Panc1 (cell line): ENCODE results near the gene MDFIC2. TPM values are rescaled to one million over a fixed set of nuclear protein-coding genes. Genes with fewer than 3 reads are reported as not detected.

Source experiments
- ATAC-seq: fragments of 200-7000 bp; cut with Tn5 transposase; 2 replicates; pipeline ENCODE4 v1.9.1; 2020; ENCODE audit warnings: mild to moderate bottlenecking, moderate library complexity
- BruUV-seq: library from RNA; stranded (reverse); fragments of 400-500 nt; replicated peaks from 2 replicates; lab custom pipeline; 2021; lab: Mats Ljungman, UMichigan
- CTCF ChIA-PET: fragments of 300-600 bp; sonication (Branson Sonifier 250); formaldehyde crosslinking; loops from one replicate; lab custom pipeline; 2022; ENCODE audit warnings: antibody characterized with exemption; lab: Charles Lee
- POLR2A ChIA-PET: fragments of 300-600 bp; sonication (Branson Sonifier 250); formaldehyde crosslinking; loops from one replicate; lab custom pipeline; 2022; ENCODE audit warnings: antibody characterized with exemption; lab: Charles Lee
- DNase-seq: peaks from one replicate; pipeline ENCODE4 v3.0.0-alpha.2; 2010; ENCODE audit warnings: low read depth, low spot score
- H3K27ac ChIP-seq: 2 replicates; pipeline ENCODE4 v1.5.1; 2011; ENCODE audit warnings: mild to moderate bottlenecking, low read length, inconsistent platforms
- H3K27me3 ChIP-seq: fragments of 200-500 bp; sonication (Bioruptor generic); 2 replicates; pipeline ENCODE4 v1.6.0; 2014; ENCODE audit warnings: low read length, inconsistent platforms; ENCODE audit not compliant: control insufficient read depth, insufficient read depth
- H3K36me3 ChIP-seq: fragments of 200-500 bp; sonication (Bioruptor generic); 2 replicates; pipeline ENCODE4 v1.5.1; 2014; ENCODE audit warnings: inconsistent platforms, mild to moderate bottlenecking, low read length, moderate library complexity; ENCODE audit not compliant: control insufficient read depth, insufficient read depth
- H3K4me1 ChIP-seq: 2 replicates; pipeline ENCODE4 v1.5.1; 2011; ENCODE audit warnings: inconsistent platforms, mild to moderate bottlenecking, low read length, moderate library complexity; ENCODE audit not compliant: control insufficient read depth, insufficient read depth
- H3K4me3 ChIP-seq, 2 experiments: 2 replicates each; pipeline ENCODE4 v1.5.1; 2011 to 2012; ENCODE audit warnings: low read depth in 2 of 2, low read length in 2 of 2, mild to moderate bottlenecking in 2 of 2, inconsistent platforms in 1 of 2, moderate library complexity in 1 of 2
- H3K9me3 ChIP-seq: fragments of 200-500 bp; sonication (Bioruptor generic); 2 replicates; pipeline ENCODE4 v1.5.1; 2014; ENCODE audit warnings: low read depth, mild to moderate bottlenecking, inconsistent platforms, low read length, moderate library complexity; ENCODE audit not compliant: control insufficient read depth, insufficient read depth
- POLR2AphosphoS5 ChIP-seq: IDR thresholded peaks from 2 replicates; pipeline ENCODE4 v1.6.1; 2012; ENCODE audit warnings: mild to moderate bottlenecking, low read depth, low read length, moderate library complexity
- SIN3A ChIP-seq: IDR thresholded peaks from 2 replicates; pipeline ENCODE4 v1.6.1; 2012; ENCODE audit warnings: low read depth, mild to moderate bottlenecking, low read length, moderate library complexity, borderline replicate concordance; ENCODE audit not compliant: insufficient read depth
- TCF7L2 ChIP-seq: IDR thresholded peaks from 2 replicates; pipeline ENCODE4 v1.6.1; 2011; ENCODE audit warnings: mild to moderate bottlenecking, low read depth, low read length, inconsistent platforms
- in situ Hi-C: cut with HindIII; loops from 2 replicates; pipeline ENCODE4 v1.10.0; 2016; ENCODE audit warnings: low sequenced_read_pairs, low pct_unique_long_range_greater_than_20kb
- intact Hi-C: fragments of 100-400 bp; cut with micrococcal nuclease; formaldehyde crosslinking; loops from one replicate; pipeline ENCODE4 v1.10.0; 2022; ENCODE audit not compliant: unreplicated experiment
- total RNA-seq: library from RNA; stranded (reverse); gene quantifications from one replicate; pipeline ENCODE4 v1.2.1, GENCODE V29; 2021; ENCODE audit not compliant: unreplicated experiment
- TF ChIP-seq, protein P1 (sequence below): fragments of 450-650 bp; IDR thresholded peaks from 2 replicates; pipeline ENCODE4 v1.5.1; 2017; ENCODE audit warnings: mild to moderate bottlenecking
- TF ChIP-seq, protein P2 (sequence below), 2 experiments: IDR thresholded peaks; 2 replicates each; pipeline ENCODE4 v1.6.1; 2011 to 2012; ENCODE audit warnings: low read depth in 2 of 2, control low read depth in 1 of 2, low read length in 1 of 2, mild to moderate bottlenecking in 1 of 2, moderate library complexity in 1 of 2; ENCODE audit not compliant: insufficient read depth in 1 of 2

Gene MDFIC2
- total RNA-seq, 1 experiment from 2014 or later: not detected

- no TSS peak for BruUV-seq
- Histone ChIP-seq H3K4me1 (no peaks in the 10 kb centered on the region), H3K4me3 (no peak overlapping the region), H3K9me3 (no peaks in the 10 kb centered on the region), H3K27me3 (no peaks in the 10 kb centered on the region), H3K27ac (no peak overlapping the region), H3K36me3 (no peaks in the 10 kb centered on the region)
- in situ Hi-C loops (no loop called here), intact Hi-C loops (no loop called here)
- TF ChIP-seq TCF7L2: no peak
- TF ChIP-seq, protein P1, sequence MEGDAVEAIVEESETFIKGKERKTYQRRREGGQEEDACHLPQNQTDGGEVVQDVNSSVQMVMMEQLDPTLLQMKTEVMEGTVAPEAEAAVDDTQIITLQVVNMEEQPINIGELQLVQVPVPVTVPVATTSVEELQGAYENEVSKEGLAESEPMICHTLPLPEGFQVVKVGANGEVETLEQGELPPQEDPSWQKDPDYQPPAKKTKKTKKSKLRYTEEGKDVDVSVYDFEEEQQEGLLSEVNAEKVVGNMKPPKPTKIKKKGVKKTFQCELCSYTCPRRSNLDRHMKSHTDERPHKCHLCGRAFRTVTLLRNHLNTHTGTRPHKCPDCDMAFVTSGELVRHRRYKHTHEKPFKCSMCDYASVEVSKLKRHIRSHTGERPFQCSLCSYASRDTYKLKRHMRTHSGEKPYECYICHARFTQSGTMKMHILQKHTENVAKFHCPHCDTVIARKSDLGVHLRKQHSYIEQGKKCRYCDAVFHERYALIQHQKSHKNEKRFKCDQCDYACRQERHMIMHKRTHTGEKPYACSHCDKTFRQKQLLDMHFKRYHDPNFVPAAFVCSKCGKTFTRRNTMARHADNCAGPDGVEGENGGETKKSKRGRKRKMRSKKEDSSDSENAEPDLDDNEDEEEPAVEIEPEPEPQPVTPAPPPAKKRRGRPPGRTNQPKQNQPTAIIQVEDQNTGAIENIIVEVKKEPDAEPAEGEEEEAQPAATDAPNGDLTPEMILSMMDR: no peak
- TF ChIP-seq, protein P2, sequence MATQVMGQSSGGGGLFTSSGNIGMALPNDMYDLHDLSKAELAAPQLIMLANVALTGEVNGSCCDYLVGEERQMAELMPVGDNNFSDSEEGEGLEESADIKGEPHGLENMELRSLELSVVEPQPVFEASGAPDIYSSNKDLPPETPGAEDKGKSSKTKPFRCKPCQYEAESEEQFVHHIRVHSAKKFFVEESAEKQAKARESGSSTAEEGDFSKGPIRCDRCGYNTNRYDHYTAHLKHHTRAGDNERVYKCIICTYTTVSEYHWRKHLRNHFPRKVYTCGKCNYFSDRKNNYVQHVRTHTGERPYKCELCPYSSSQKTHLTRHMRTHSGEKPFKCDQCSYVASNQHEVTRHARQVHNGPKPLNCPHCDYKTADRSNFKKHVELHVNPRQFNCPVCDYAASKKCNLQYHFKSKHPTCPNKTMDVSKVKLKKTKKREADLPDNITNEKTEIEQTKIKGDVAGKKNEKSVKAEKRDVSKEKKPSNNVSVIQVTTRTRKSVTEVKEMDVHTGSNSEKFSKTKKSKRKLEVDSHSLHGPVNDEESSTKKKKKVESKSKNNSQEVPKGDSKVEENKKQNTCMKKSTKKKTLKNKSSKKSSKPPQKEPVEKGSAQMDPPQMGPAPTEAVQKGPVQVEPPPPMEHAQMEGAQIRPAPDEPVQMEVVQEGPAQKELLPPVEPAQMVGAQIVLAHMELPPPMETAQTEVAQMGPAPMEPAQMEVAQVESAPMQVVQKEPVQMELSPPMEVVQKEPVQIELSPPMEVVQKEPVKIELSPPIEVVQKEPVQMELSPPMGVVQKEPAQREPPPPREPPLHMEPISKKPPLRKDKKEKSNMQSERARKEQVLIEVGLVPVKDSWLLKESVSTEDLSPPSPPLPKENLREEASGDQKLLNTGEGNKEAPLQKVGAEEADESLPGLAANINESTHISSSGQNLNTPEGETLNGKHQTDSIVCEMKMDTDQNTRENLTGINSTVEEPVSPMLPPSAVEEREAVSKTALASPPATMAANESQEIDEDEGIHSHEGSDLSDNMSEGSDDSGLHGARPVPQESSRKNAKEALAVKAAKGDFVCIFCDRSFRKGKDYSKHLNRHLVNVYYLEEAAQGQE (IDR thresholded peaks at IDR 0.05; ENCODE audit: insufficient read depth in 1 of 2, low read depth in 2 of 2, low read length in 1 of 2): no peak
- no peak for TF ChIP-seq POLR2AphosphoS5
- TF ChIP-seq SIN3A: no peak
- CTCF ChIA-PET: no interaction called here
- DNase-seq (no peak), ATAC-seq (no peak)
- POLR2A ChIA-PET: no interaction called here
Observed at GRCh38 chr3:70264122-70264780, 48.2 kb downstream of the MDFIC2 start.

DNA sequence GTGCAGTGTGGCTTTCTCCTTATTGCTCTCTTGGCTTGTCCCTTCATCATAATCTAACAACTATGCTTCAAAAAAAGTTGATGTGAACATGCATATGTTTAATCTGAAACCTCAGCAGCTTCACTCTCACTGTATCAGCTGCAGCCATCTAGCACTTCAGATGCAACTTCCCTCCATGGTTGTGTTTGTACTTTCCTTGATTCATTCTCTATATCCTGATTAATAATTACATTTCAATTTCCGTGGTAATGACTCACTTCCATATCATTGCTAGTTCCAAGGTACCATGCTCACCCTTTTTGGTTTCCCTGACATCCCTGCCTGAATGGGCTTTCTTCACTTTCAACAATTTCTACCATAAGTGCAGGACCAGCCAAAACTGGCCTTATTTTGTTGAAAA, 51.2 kb downstream of the MDFIC2 start:
- no TSS peak for BruUV-seq
- TF ChIP-seq TCF7L2 (no peak), POLR2AphosphoS5 (no peak), SIN3A (no peak)
- TF ChIP-seq, protein P2 (IDR thresholded peaks at IDR 0.05; ENCODE audit: insufficient read depth in 1 of 2, low read depth in 2 of 2, low read length in 1 of 2): no peak
- TF ChIP-seq, protein P1: no peak
- CTCF ChIA-PET: no interaction called here
- in situ Hi-C loops: no loop called here
- DNase-seq: no peak
- no peaks in the 10 kb centered on the region for H3K27me3 ChIP-seq
- H3K4me3 ChIP-seq: no peak overlapping the region
- no peaks in the 10 kb centered on the region for H3K9me3 ChIP-seq
- no peak for ATAC-seq
- no peaks in the 10 kb centered on the region for H3K4me1 ChIP-seq
- H3K36me3 ChIP-seq: no peaks in the 10 kb centered on the region
- no peak overlapping the region for H3K27ac ChIP-seq
- intact Hi-C loops: no loop called here
- POLR2A ChIA-PET: no interaction called here
